Measurements from ENCODE around the gene CYTH3.

The CYTH3 gene

DNA sequence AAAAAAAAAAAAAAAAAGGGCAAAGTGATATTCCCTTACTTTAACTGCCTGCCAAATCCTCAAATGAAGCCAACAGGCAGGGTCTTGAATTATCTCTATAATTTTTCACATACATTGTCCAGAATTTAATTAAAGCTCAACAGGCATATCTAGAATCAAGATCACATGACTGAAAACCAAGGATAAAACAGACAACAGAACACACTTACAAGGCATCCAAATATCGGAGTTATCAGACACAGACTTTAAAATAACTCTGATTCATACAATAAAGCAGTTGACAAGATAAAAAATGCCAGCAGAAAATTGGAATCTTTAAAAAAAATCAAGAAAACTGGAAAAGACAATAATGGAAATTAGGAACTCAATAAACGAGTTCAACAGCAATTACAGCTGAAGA lies 10.7 kb downstream of the CYTH3 start:
- Histone ChIP-seq H3K4me3 (ENCODE audit: insufficient read depth, low read length, poor library complexity, severe bottlenecking) (no peak overlapping the region), H4K20me1 (ENCODE audit: low read depth, low read length) (no peaks in the 10 kb centered on the region), H3K79me2 (ENCODE audit: insufficient read depth, low read length) (no peaks in the 10 kb centered on the region), H3K27me3 (ENCODE audit: low read length) (no peaks in the 10 kb centered on the region), H3K9ac (ENCODE audit: low read length) (no peak overlapping the region), H2AFZ (ENCODE audit: low read depth, low read length, severe bottlenecking) (no peak overlapping the region), H3K36me3 (ENCODE audit: low read length) (no peaks in the 10 kb centered on the region), H3F3A (ENCODE audit: insufficient read depth) (no peaks in the 10 kb centered on the region), H3K9me2 (replicated peaks; ENCODE audit: insufficient read depth, low read length) (no peaks in the 10 kb centered on the region), H3K4me2 (ENCODE audit: low read depth, low read length, poor library complexity, severe bottlenecking) (no peak overlapping the region), H3K9me3 (ENCODE audit: insufficient read depth, low read length) (no peaks in the 10 kb centered on the region), H3K27ac (ENCODE audit: low read depth, low read length) (no peak overlapping the region)
- TF ChIP-seq EZH2phosphoT487 (conservative IDR thresholded peaks at IDR 0.05; ENCODE audit: low read length) (no peak), CTCF (IDR thresholded peaks at IDR 0.05; ENCODE audit: insufficient read depth, low read length, poor library complexity, severe bottlenecking) (no peak)

DNA sequence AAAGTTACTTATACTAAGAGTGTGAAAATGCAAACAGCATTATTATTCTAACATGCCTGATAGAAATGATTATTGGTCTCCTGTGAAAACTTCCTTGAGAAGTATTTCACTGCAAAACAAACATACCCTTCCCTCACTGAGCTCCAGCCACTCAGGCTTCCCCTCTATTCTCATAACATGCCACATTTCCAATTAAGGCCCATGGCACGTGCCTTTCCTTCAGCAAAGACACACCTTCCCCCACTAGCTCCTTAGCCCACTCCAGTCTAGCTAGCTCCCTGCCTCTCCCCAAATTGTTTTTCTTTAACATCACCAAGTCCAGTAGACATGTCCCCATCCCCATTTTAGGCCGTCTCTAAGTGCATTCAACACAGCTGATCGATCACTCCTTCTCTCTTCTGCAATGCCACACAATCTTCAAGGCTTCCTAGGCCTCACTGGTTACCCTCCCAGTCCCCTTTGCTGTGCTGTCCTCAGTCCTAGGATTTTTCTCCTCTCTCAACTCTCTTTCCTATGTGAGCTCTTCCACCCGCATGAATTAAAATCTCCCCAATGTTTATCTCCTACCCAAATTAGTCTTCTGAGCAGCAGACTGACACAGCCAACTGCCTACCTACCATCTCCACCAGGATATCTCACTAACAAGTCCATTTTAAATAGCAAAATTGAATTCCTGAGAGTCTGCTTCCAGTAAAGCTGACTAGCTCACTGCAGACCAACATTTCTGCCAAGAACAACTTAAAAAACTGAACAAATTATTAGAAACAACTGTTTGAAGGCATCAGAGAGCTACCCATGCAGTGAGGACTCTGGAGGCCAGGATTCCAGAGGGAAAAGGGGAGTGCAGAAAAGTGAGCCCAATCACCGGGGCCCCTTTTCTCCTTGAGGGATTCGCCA lies 11.9 kb downstream of the CYTH3 start:
- TF ChIP-seq EZH2phosphoT487 (conservative IDR thresholded peaks at IDR 0.05; ENCODE audit: low read length) (no peak), CTCF (IDR thresholded peaks at IDR 0.05; ENCODE audit: insufficient read depth, low read length, poor library complexity, severe bottlenecking) (no peak)
- Histone ChIP-seq H3K9me3 (ENCODE audit: insufficient read depth, low read length) (no peaks in the 10 kb centered on the region), H3K27me3 (ENCODE audit: low read length) (no peaks in the 10 kb centered on the region), H2AFZ (ENCODE audit: low read depth, low read length, severe bottlenecking) (no peak overlapping the region), H3K4me3 (ENCODE audit: insufficient read depth, low read length, poor library complexity, severe bottlenecking) (no peak overlapping the region), H3F3A (ENCODE audit: insufficient read depth) (no peaks in the 10 kb centered on the region), H3K27ac (ENCODE audit: low read depth, low read length) (no peak overlapping the region), H3K36me3 (ENCODE audit: low read length) (no peaks in the 10 kb centered on the region), H3K4me2 (ENCODE audit: low read depth, low read length, poor library complexity, severe bottlenecking) (no peak overlapping the region), H4K20me1 (ENCODE audit: low read depth, low read length) (no peaks in the 10 kb centered on the region), H3K79me2 (ENCODE audit: insufficient read depth, low read length) (no peaks in the 10 kb centered on the region), H3K9ac (ENCODE audit: low read length) (no peak overlapping the region), H3K9me2 (replicated peaks; ENCODE audit: insufficient read depth, low read length) (no peaks in the 10 kb centered on the region)

- H3K9ac ChIP-seq (ENCODE audit: low read length) = no peak overlapping the region
- no peaks in the 10 kb centered on the region for H3K27me3 ChIP-seq (ENCODE audit: low read length)
- no peaks in the 10 kb centered on the region for H3K9me2 ChIP-seq (replicated peaks; ENCODE audit: insufficient read depth, low read length)
- no peak overlapping the region for H3K4me2 ChIP-seq (ENCODE audit: low read depth, low read length, poor library complexity, severe bottlenecking)
- no peaks in the 10 kb centered on the region for H3F3A ChIP-seq (ENCODE audit: insufficient read depth)
- no peaks in the 10 kb centered on the region for H3K9me3 ChIP-seq (ENCODE audit: insufficient read depth, low read length)
- H3K79me2 ChIP-seq (ENCODE audit: insufficient read depth, low read length) = no peaks in the 10 kb centered on the region
- H4K20me1 ChIP-seq (ENCODE audit: low read depth, low read length) = no peaks in the 10 kb centered on the region
- TF ChIP-seq EZH2phosphoT487 (conservative IDR thresholded peaks at IDR 0.05; ENCODE audit: low read length) (no peak), CTCF (IDR thresholded peaks at IDR 0.05; ENCODE audit: insufficient read depth, low read length, poor library complexity, severe bottlenecking) (no peak)
- H3K4me3 ChIP-seq (ENCODE audit: insufficient read depth, low read length, poor library complexity, severe bottlenecking) = no peak overlapping the region
- H3K27ac ChIP-seq (ENCODE audit: low read depth, low read length) = no peak overlapping the region
- H3K36me3 ChIP-seq (ENCODE audit: low read length) = no peaks in the 10 kb centered on the region
- no peak overlapping the region for H2AFZ ChIP-seq (ENCODE audit: low read depth, low read length, severe bottlenecking)
These were observed 13.2 kb downstream of the CYTH3 start for GRCh38 chr7:6259257-6259656.

All from SU-DHL-6 (cell line).